H1 (cell line): ENCODE results near the gene ARSB.

Experiments
- CTCF ChIP-seq, 3 experiments: IDR thresholded peaks; 1 replicate in 2 of 3; 2 replicates in 1 of 3; pipeline versions ENCODE4 v1.5.1 to v1.6.1; 2011; ENCODE audit warnings: low read length in 3 of 3, mild to moderate bottlenecking in 3 of 3, inconsistent platforms in 2 of 3, low read depth in 1 of 3, moderate library complexity in 1 of 3; ENCODE audit not compliant: insufficient read depth in 1 of 3; ENCODE audit errors: control extremely low read depth in 1 of 3
- EZH2 ChIP-seq: fragments of 200-600 bp; sonication (generic); IDR thresholded peaks from 2 replicates; pipeline ENCODE4 v1.7.1; 2012; ENCODE audit warnings: low read depth, mild to moderate bottlenecking, moderate library complexity, low read length, inconsistent platforms; ENCODE audit not compliant: severe bottlenecking
- GTF2F1 ChIP-seq: IDR thresholded peaks from 2 replicates; pipeline ENCODE4 v1.6.1; 2012; ENCODE audit warnings: low read depth, low read length, improper control_type of control experiment, borderline replicate concordance
- NRF1 ChIP-seq: IDR thresholded peaks from 2 replicates; pipeline ENCODE4 v1.6.1; 2011; ENCODE audit warnings: mild to moderate bottlenecking, low read depth, low read length, improper control_type of control experiment
- POLR2A ChIP-seq, 2 experiments: IDR thresholded peaks; 1 replicate in 1 of 2; 2 replicates in 1 of 2; pipeline ENCODE4 v1.6.1; 2011; ENCODE audit warnings: low read depth in 2 of 2, low read length in 2 of 2, mild to moderate bottlenecking in 2 of 2; ENCODE audit errors: control extremely low read depth in 1 of 2
- POLR2AphosphoS5 ChIP-seq: IDR thresholded peaks from 2 replicates; pipeline ENCODE4 v1.6.1; 2011; ENCODE audit warnings: low read depth, low read length
- RBBP5 ChIP-seq: IDR thresholded peaks from 2 replicates; pipeline ENCODE4 v1.7.1; 2012; ENCODE audit warnings: low read depth, mild to moderate bottlenecking, inconsistent platforms, low read length, moderate library complexity, borderline replicate concordance
- TAF7 ChIP-seq: optimal IDR thresholded peaks from 2 replicates; pipeline ENCODE3; 2011; ENCODE audit warnings: low read depth, mild to moderate bottlenecking, inconsistent platforms, low read length, moderate library complexity, borderline replicate concordance
- TCF12 ChIP-seq: IDR thresholded peaks from 2 replicates; pipeline ENCODE4 v1.6.1; 2011; ENCODE audit warnings: low read depth, mild to moderate bottlenecking, low read length

GRCh38 chr5:79032031-79032695, 47.1 kb upstream of the ARSB start:
- no peak for TF ChIP-seq RBBP5
- TF ChIP-seq TCF12: no peak
- no peak for TF ChIP-seq EZH2
- TF ChIP-seq CTCF (IDR thresholded peaks at IDR 0.05; ENCODE audit: control extremely low read depth in 1 of 3, insufficient read depth in 1 of 3, low read depth in 1 of 3, low read length in 3 of 3): no peak
- TF ChIP-seq POLR2AphosphoS5: no peak
- no peak for TF ChIP-seq POLR2A (IDR thresholded peaks at IDR 0.05; ENCODE audit: control extremely low read depth in 1 of 2, low read depth in 2 of 2, low read length in 2 of 2)
- no peak for TF ChIP-seq NRF1
- no peak for TF ChIP-seq TAF7
- TF ChIP-seq GTF2F1: no peak
